ENCODE results near the gene RERE.

The RERE gene

DNA sequence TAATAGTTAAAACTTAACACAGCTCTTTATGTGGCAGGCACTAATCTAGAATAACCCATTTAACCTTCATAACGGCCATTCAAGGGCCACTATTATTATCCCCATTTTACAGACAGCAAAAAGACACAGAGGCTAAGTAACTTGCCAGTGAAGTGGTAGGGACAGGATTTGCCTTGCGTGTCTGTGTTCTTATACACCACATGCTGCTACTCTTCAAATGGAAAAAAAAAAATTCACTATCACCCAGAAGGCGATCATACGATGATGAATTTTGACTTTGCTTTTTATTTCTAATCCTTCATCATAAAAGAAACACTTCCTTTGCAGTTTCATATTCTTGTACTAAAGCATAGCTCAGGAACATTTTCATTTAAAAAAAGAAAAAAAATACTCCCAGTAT is 65.5 kb downstream of the RERE start:
- in situ Hi-C loops (cut with MboI; ENCODE audit: low pct_unique_long_range_greater_than_20kb, low sequenced_read_pairs, unreplicated experiment), result no loop called here
- no peak for TF ChIP-seq CTCF (IDR thresholded peaks at IDR 0.05; ENCODE audit: extremely low read depth, insufficient read depth, missing control alignments)
- DNase-seq (ENCODE audit: low spot score), result no peak

DNA sequence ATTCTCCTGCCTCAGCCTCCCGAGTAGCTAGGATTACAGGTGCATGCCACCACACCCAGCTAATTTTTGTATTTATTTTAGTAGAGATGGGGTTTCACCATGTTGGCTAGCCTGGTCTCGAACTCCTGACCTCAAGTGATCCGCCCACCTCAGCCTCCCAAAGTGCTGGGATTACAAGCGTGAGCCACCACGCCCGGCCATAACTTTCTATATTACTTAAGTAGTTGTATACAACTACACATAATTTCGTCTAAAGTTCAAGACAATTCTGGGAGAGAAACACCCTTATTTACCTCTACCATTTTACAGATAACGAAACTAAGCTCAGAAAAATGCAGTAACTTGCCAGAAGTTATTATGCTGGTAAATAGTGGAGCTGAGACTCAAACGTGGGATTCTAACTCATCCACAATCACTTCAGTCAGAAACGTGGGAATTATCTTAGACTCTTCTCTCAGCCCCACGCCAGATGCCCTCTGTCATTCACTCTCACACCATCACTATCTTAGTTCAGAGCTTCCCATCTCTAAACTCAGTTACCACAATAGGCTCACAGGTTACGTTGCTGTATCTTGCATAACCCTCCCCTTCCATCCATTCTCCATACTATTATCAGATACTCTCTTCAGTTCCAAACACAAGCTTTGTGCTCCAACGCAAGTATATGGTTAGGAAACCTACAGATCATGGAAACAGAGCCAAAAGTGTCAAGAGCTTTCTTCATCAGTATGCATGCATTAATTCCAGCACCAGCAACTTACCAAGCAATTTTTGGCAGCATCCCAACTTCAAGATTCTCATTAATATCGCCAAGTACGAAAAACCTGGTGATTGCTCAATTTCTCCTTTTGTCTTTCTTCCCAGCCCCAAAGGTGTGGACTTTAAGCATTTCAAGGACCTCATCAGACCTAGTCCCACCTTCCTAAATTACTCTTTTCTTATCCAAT is 69.3 kb downstream of the RERE start:
- no peak for TF ChIP-seq CTCF (IDR thresholded peaks at IDR 0.05; ENCODE audit: extremely low read depth, insufficient read depth, missing control alignments)
- in situ Hi-C loops (cut with MboI; ENCODE audit: low pct_unique_long_range_greater_than_20kb, low sequenced_read_pairs, unreplicated experiment), result no loop called here
- no peak for DNase-seq (ENCODE audit: low spot score)

- no peak for TF ChIP-seq CTCF (IDR thresholded peaks at IDR 0.05; ENCODE audit: extremely low read depth, insufficient read depth, missing control alignments)
- no peak for DNase-seq (ENCODE audit: low spot score)
- in situ Hi-C loops (cut with MboI; ENCODE audit: low pct_unique_long_range_greater_than_20kb, low sequenced_read_pairs, unreplicated experiment), result no loop called here
Measured at GRCh38 chr1:8746554-8746953, 70.9 kb downstream of the RERE start.

- no peak for TF ChIP-seq CTCF (IDR thresholded peaks at IDR 0.05; ENCODE audit: extremely low read depth, insufficient read depth, missing control alignments)
- no peak for DNase-seq (ENCODE audit: low spot score)
- in situ Hi-C loops (cut with MboI; ENCODE audit: low pct_unique_long_range_greater_than_20kb, low sequenced_read_pairs, unreplicated experiment), result no loop called here
Measured at GRCh38 chr1:8745749-8746390, 71.6 kb downstream of the RERE start.

GRCh38 chr1:8745346-8745745 is 72.1 kb downstream of the RERE start:
- no peak for DNase-seq (ENCODE audit: low spot score)
- in situ Hi-C loops (cut with MboI; ENCODE audit: low pct_unique_long_range_greater_than_20kb, low sequenced_read_pairs, unreplicated experiment), result no loop called here
- no peak for TF ChIP-seq CTCF (IDR thresholded peaks at IDR 0.05; ENCODE audit: extremely low read depth, insufficient read depth, missing control alignments)

- in situ Hi-C loops (cut with MboI; ENCODE audit: low pct_unique_long_range_greater_than_20kb, low sequenced_read_pairs, unreplicated experiment), result no loop called here
Measured at GRCh38 chr1:8742022-8742924, 75.2 kb downstream of the RERE start.

More at GRCh38 chr1:8742022-8742924, 75.2 kb downstream of the RERE start:
- DNase-seq (ENCODE audit: low spot score), result no peak
- TF ChIP-seq CTCF (IDR thresholded peaks at IDR 0.05; ENCODE audit: extremely low read depth, insufficient read depth, missing control alignments), result no peak

Data from GM13977 (cell line).